ENCODE data around the gene SAMSN1. TPM values are rescaled to one million over a fixed set of nuclear protein-coding genes. Genes with fewer than 3 reads are reported as not detected.

Gene SAMSN1
- polyA plus RNA-seq, 2 of the 4 experiments (the other 2 are of a cell fraction): 0.06 TPM; not detected in 1

DNA sequence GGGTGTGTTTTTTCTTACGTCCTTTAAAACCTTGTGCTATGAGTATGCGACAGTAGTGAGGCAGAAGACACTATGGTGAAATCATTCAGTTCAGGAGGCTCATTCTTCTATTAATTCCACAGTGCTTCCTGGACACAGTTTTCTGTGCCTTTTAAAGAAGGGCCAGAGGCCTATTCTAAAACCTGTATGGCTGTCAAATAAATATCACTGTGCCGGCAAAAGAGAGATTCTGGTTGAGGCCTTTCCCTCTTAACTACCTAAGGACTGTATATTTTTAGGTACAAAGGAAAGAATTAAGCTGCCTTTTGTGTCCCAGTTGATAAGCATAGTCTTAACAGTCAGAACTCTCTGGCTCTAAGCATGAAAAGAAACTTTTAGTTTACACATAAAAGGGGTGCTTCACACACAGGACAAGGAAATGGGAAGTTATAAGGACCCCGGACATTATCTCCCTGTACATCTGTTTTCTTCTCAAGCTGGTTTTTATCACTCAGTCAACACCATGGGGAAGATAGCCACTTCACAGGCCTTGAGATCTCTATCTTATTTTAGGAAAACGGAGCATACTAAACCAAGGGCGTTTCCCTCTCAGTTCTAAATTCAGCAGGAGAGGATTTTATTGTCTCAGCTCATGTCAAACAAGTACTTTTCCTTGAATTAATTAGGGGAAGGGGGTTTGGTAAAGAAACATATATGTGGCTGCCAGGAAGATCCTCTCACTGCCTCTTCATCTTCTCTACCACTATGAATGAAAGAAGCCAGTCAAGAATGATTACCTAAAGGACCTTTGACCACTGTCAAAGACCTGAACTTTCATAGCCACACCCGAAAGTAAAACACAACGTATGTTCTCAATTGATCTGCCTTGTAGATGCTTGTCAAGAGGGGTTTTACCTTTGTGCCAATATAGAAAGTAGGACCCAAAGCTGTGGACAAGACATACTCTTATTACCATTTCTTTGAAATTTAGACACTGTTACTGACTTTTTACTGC is 91.8 kb downstream of the SAMSN1 start:
- Histone ChIP-seq H3K27ac (no peak overlapping the region), H3K4me3 (no peak overlapping the region), H3K4me2 (no peak overlapping the region), H3K9me3 (no peaks in the 10 kb centered on the region), H3K4me1 (no peaks in the 10 kb centered on the region)
- no peak for ATAC-seq
- ChIA-PET POLR2A (no interaction called here), CTCF (interaction anchor here (1.4 kb wide), 1 partner anchor 222 kb away, joined by 3 read pairs; no protein-coding TSS in a partner anchor)
- no peak for TF ChIP-seq SREBF2 (IDR thresholded peaks at IDR 0.05)
- DNase-seq (ENCODE audit: low read depth in 1 of 2, low spot score in 1 of 2): no peak
- FAIRE-seq: no peak
- 42% methylated on average over 8 of the region's 8 CpGs for WGBS (ENCODE audit: missing lambda C conversion rate)

DNA sequence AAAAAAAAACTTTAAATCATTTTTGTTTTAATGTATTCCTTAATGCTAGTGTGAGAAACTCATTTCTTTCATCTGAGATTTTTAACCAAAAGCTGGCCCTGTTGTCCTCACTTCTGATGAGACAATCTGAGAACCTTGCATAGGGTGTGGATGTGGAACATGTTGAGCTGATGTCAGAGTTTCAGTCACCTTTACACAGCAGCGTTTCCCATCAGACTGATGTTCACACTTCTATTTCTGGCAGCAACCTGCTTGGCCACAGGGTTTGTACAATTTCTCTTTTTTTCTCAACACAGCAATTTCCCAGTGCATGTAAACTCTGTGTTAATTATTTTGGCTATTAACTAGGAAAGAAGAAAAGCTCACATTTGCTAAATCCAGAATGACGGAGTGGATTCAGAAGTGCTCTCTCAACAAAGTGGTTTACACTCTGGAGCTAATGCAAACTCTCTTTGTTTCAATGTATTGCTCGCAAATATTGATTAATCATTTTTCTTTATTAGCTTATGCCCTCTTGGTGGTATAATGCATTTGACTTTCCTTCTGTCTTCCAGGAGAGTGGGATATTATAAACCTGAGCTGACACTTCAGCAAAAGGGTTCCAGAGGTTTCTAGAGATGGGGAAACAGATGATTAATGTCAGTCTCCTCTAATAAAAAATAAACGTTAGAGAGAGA is 92.6 kb downstream of the SAMSN1 start:
- TF ChIP-seq GATA3 (IDR thresholded peaks at IDR 0.05; ENCODE audit: borderline replicate concordance) (no peak), POLR2A (IDR thresholded peaks at IDR 0.05; ENCODE audit: low read length) (no peak), RARB (CRISPR knock-in tag; IDR thresholded peaks at IDR 0.05) (no peak), CBX2 (IDR thresholded peaks at IDR 0.05; ENCODE audit: borderline replicate concordance, low read depth) (no peak), RFX5 (IDR thresholded peaks at IDR 0.05) (no peak), NR3C1 (IDR thresholded peaks at IDR 0.05) (no peak), CHD2 (IDR thresholded peaks at IDR 0.05; ENCODE audit: low read length, partially characterized antibody) (no peak), JUNB (IDR thresholded peaks at IDR 0.05) (no peak), ZNF302 (CRISPR knock-in tag; IDR thresholded peaks at IDR 0.05) (no peak), RNF2 (IDR thresholded peaks at IDR 0.05; ENCODE audit: borderline replicate concordance, low read depth) (no peak), PHF8 (IDR thresholded peaks at IDR 0.05; ENCODE audit: borderline replicate concordance, low read depth) (no peak), HEYL (CRISPR knock-in tag; IDR thresholded peaks at IDR 0.05) (no peak), CEBPB (IDR thresholded peaks at IDR 0.05) (no peak), CHD4 (IDR thresholded peaks at IDR 0.05; ENCODE audit: borderline replicate concordance) (no peak), JUN (IDR thresholded peaks at IDR 0.05) (no peak)
- TF ChIP-seq, protein P1, sequence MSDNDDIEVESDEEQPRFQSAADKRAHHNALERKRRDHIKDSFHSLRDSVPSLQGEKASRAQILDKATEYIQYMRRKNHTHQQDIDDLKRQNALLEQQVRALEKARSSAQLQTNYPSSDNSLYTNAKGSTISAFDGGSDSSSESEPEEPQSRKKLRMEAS (IDR thresholded peaks at IDR 0.05): no peak
- TF ChIP-seq, protein P2, sequence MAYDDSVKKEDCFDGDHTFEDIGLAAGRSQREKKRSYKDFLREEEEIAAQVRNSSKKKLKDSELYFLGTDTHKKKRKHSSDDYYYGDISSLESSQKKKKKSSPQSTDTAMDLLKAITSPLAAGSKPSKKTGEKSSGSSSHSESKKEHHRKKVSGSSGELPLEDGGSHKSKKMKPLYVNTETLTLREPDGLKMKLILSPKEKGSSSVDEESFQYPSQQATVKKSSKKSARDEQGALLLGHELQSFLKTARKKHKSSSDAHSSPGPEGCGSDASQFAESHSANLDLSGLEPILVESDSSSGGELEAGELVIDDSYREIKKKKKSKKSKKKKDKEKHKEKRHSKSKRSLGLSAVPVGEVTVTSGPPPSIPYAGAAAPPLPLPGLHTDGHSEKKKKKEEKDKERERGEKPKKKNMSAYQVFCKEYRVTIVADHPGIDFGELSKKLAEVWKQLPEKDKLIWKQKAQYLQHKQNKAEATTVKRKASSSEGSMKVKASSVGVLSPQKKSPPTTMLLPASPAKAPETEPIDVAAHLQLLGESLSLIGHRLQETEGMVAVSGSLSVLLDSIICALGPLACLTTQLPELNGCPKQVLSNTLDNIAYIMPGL (CRISPR knock-in tag; IDR thresholded peaks at IDR 0.05; ENCODE audit: borderline replicate concordance): no peak
- Histone ChIP-seq H3K4me1 (no peaks in the 10 kb centered on the region), H3K27ac (no peak overlapping the region), H3K9me3 (no peaks in the 10 kb centered on the region), H3K4me3 (no peak overlapping the region), H3K4me2 (no peak overlapping the region)
- FAIRE-seq: no peak
- POLR2A ChIA-PET: no interaction called here
- CTCF ChIA-PET: interaction anchor here (1.4 kb wide), 1 partner anchor 223 kb away, joined by 3 read pairs; no protein-coding TSS in a partner anchor
- no peak for ATAC-seq
- WGBS (ENCODE audit: missing lambda C conversion rate): 45% methylated on average over 4 of the region's 4 CpGs
- DNase-seq (ENCODE audit: low read depth in 1 of 2, low spot score in 1 of 2): no peak

DNA sequence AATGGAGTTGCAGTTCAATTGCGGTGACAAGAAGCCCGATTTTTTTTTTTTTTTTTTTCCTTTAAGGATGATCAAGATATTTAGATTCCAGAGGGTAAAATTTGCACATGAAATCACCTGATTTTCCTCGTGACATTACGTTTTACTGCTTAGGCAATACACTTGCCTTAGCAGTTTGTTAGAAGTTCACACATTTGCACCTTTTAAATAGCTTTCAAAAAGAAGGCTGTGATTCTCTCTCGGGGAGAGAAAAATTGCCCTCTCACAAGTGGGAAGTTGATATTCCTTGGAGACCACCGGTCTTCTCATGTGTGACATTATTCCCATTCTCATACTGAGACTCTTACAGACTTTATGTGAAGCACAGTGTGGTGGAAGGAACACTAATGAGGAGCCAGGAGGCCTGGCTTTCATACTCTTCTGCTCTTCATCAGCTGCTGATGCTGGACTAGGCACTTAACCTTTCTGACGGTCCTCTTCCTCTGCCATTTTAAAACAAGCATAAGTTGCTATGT is 93.3 kb downstream of the SAMSN1 start:
- no peak overlapping the region for H3K4me3 ChIP-seq
- no peak overlapping the region for H3K4me2 ChIP-seq
- ChIA-PET CTCF (no interaction called here), POLR2A (no interaction called here)
- WGBS (ENCODE audit: missing lambda C conversion rate): 25% methylated on average over 7 of the region's 7 CpGs
- H3K9me3 ChIP-seq: no peaks in the 10 kb centered on the region
- no peak overlapping the region for H3K27ac ChIP-seq
- no peak for DNase-seq (ENCODE audit: low read depth in 1 of 2, low spot score in 1 of 2)
- ATAC-seq: no peak
- no peaks in the 10 kb centered on the region for H3K4me1 ChIP-seq
- no peak for FAIRE-seq
- TF ChIP-seq FOXS1 (CRISPR knock-in tag; IDR thresholded peaks at IDR 0.05): no peak
- no peak for TF ChIP-seq GATA3 (IDR thresholded peaks at IDR 0.05; ENCODE audit: borderline replicate concordance)
- TF ChIP-seq EP300 (IDR thresholded peaks at IDR 0.05): no peak
- TF ChIP-seq, protein P1 (IDR thresholded peaks at IDR 0.05): no peak
- no peak for TF ChIP-seq KDM1A (IDR thresholded peaks at IDR 0.05; ENCODE audit: low read depth)
- no peak for TF ChIP-seq HEYL (CRISPR knock-in tag; IDR thresholded peaks at IDR 0.05)
- TF ChIP-seq RAD21 (conservative IDR thresholded peaks at IDR 0.05 in 1 of 2, IDR thresholded peaks at IDR 0.05 in 1 of 2): no peak
- no peak for TF ChIP-seq HOXB5 (CRISPR knock-in tag; IDR thresholded peaks at IDR 0.05)
- TF ChIP-seq, protein P3, sequence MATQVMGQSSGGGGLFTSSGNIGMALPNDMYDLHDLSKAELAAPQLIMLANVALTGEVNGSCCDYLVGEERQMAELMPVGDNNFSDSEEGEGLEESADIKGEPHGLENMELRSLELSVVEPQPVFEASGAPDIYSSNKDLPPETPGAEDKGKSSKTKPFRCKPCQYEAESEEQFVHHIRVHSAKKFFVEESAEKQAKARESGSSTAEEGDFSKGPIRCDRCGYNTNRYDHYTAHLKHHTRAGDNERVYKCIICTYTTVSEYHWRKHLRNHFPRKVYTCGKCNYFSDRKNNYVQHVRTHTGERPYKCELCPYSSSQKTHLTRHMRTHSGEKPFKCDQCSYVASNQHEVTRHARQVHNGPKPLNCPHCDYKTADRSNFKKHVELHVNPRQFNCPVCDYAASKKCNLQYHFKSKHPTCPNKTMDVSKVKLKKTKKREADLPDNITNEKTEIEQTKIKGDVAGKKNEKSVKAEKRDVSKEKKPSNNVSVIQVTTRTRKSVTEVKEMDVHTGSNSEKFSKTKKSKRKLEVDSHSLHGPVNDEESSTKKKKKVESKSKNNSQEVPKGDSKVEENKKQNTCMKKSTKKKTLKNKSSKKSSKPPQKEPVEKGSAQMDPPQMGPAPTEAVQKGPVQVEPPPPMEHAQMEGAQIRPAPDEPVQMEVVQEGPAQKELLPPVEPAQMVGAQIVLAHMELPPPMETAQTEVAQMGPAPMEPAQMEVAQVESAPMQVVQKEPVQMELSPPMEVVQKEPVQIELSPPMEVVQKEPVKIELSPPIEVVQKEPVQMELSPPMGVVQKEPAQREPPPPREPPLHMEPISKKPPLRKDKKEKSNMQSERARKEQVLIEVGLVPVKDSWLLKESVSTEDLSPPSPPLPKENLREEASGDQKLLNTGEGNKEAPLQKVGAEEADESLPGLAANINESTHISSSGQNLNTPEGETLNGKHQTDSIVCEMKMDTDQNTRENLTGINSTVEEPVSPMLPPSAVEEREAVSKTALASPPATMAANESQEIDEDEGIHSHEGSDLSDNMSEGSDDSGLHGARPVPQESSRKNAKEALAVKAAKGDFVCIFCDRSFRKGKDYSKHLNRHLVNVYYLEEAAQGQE (IDR thresholded peaks at IDR 0.05): no peak
- no peak for TF ChIP-seq BHLHE40 (IDR thresholded peaks at IDR 0.05; ENCODE audit: low read depth, low read length)
- no peak for TF ChIP-seq CHD2 (IDR thresholded peaks at IDR 0.05; ENCODE audit: low read length, partially characterized antibody)

Data from A549 (cell line).